Stimulated activated CD4-positive, alpha-beta T cell treated with anti-CD3 and anti-CD28 coated beads, Interleukin-15, amount 100 ng/mL, for 24 hours (primary cell): ENCODE results near the gene RGS7BP.
"Not testable (repeated sequence)": the region's sequence is repeated elsewhere in the genome, so short reads cannot be mapped to it uniquely, and the experiment has no call there.

Source experiments
- DNase-seq: peaks from one replicate; pipeline ENCODE4 v3.0.0-alpha.2; 2020

Gene RGS7BP

GRCh38 chr5:64505769-64506566, at the start of gene RGS7BP:
RGS7BP (plus strand) TSS chr5:64506015; CDS start chr5:64506625, 610 bp downstream.
- DNase-seq = peak; percentile 8

- no peak for DNase-seq
Measured at GRCh38 chr5:64457846-64458245, 48.0 kb upstream of the RGS7BP start.

DNA sequence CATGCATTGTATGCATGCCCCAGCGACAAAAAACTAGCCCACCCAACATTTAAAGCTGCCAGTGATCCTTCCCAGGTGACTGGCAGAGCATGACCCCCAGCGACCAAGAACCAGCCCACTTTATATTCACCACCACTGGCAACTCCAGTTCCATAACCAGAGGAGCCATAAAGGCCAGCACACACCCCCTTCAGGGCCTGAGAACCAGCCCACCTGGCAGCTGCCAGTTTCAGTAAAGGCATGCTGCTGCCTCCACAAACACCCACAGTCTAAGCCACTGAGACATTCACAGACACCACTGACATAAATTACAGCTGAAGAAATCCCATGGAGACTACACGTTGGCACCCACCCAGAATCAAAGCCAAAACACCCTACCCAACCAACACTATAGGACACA, 46.9 kb upstream of the RGS7BP start:
- DNase-seq = no peak

GRCh38 chr5:64462391-64462790, 43.4 kb upstream of the RGS7BP start:
- DNase-seq = no peak

GRCh38 chr5:64486163-64486562, 19.7 kb upstream of the RGS7BP start:
- no peak for DNase-seq

DNA sequence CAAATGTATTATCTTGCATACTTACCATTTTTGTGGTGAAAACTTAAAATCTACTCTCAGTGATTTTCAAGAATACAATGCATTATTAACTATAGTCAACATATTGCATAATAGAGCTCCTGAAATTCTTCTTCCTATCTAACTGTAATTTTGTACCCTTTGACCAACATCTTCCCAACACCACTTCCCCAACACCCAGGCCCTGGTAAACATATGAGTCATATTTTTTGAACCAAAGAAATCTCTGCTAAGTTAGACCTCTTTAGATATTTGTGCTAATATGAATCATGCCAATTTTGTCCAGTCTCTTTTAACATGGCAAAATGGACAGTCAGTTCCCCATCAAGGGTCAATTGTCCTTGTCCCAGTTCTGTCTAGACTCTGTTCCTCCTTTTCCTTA, 18.5 kb upstream of the RGS7BP start:
- no peak for DNase-seq

DNA sequence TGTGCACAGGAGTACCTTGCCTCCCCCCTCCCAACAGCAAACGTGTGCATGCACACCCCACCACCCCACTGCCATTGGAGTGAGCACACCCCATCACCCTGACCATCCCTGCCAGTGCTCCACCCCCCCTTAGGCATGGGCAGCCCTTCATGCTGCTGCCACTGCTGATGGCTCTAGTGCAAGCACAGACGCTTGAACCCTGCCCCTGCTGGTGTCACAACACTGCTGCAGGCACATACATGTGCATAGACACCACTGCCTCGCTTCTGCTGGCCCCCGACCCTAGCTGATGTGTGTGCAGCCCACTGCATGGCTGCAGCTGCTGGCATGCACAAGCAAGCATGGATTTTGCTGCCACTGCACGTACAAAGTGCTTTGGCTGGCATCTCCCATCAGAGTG, 16.0 kb upstream of the RGS7BP start:
- DNase-seq = no peak

DNA sequence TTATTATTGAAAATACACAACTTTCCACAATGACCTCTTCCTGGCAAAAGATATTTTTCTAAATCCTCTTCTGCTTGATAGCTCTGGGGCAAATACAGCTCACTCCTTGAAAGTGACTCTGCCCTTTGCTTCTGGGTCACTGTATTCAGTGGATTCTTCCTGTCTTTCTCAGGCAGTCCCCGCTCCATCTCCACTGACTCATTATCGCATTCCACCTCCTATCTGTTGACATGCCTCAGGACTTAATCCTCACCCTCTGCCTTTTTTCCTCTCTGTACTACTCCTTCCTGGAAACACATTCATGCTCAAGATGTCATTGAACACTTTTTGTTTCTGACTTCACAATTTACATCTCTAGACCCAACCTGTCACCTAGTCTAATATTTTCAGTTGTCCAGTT, 8.4 kb upstream of the RGS7BP start:
- no peak for DNase-seq

- no peak for DNase-seq
Measured at GRCh38 chr5:64502196-64502595, 3.6 kb upstream of the RGS7BP start.

GRCh38 chr5:64506567-64507263, 900 bp downstream of the RGS7BP start:
- DNase-seq = no peak

GRCh38 chr5:64507264-64507605, 1.4 kb downstream of the RGS7BP start:
- DNase-seq = no peak

- DNase-seq = no peak
Measured at GRCh38 chr5:64509828-64510227, 4.0 kb downstream of the RGS7BP start.

GRCh38 chr5:64513492-64513891, 7.7 kb downstream of the RGS7BP start:
- DNase-seq = no peak

GRCh38 chr5:64514612-64515011, 8.8 kb downstream of the RGS7BP start:
- DNase-seq = no peak

DNA sequence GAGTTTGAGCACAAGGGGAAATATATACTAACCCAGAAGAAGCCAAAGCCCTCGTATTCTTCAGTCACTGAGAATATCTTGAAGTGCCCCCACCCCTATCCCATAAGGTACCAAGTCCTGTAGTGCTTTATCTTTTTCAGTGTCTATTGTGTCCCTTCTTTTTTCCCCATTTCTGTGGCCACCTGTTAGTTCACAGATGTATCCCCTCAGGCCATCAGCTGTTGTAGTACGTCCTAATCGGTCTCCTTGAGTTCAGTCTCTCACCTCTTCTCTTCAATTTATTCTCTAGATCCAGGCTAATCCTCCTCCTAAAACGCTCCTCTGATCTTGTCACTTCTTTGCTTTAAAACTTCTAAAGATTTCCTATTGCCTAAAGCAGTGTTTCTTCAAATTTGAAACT, 10.4 kb downstream of the RGS7BP start:
- DNase-seq = no peak

GRCh38 chr5:64518793-64519192, 13.0 kb downstream of the RGS7BP start:
- DNase-seq = no peak

- DNase-seq = no peak
Measured at GRCh38 chr5:64519263-64519662, 13.4 kb downstream of the RGS7BP start.

- no peak for DNase-seq
Measured at GRCh38 chr5:64526734-64527439, 21.1 kb downstream of the RGS7BP start.

DNA sequence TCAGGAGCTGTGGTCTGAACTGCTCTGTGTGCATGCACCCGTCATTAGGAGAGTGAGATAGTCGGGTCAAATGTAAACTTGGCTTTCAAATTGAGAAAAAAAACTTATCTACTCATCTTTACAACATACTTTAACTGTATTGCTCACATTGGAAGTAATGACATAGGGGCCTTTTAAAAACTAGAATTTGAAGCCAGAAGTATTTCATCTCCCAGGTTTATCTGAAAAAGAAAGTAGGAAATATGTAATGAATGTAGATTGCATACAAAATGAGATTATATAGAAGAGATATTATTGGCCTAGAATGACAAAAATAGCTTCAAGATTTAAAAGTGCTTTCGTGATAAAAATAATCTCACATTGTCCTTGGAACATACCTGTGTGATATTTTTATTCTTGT, 24.3 kb downstream of the RGS7BP start:
- DNase-seq = no peak

DNA sequence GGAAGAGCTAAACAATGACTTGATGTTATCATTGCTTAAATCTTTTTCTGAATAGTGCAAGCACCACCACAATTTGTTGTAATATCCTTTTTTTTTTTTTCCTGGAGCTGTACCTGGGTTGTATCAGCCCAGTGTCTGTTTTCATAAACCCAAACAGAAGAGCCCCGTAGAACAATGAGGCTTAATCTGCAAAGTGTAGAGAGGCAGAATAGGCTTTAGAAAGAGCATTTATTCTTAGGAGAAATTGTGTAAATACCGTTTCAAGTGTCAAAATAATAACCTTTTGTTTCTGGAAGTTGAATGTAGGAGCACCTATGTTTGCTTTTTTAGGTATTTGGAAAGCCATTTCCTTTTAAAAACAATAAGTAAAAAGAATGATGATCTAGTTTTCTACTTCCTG, 26.4 kb downstream of the RGS7BP start:
- no peak for DNase-seq

DNA sequence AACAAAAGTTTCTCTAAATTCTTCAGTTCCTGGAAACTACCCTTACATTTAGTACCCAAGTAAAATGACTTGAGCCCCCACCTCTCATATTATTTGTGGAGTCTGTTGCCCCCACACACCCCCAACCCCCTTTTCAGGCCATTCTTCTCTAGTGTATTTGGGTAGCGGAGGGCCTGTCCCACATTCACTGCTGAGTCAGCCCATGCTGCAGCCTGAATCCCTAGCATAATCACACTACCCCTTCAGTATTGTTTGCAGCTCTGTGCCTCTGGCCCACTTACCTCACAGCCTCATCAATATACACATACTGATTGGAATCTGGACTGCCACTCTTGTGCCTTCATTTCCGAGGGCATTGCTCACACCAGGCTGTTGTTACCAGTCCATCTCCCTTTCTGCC, 26.8 kb downstream of the RGS7BP start:
- no peak for DNase-seq

DNA sequence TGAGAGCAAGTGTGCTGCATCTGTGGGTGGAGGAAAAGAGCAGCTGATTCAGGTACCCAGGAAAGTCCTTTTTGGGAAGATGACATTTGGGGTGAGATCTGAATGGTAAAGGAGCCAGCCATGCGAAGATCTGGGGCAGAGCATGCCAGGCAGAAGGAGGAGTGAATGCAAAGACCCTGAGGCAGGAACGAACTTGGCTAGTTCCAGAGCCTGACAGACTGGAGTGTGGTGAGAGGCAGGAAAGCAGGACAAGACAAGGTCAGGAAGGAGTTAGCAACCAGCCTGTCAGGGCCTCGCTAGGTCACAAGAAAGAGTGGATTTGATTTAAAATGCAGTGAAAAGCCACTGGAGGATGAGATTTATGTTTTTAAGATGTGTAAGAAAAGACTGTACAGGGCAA, 28.2 kb downstream of the RGS7BP start:
- no peak for DNase-seq

DNA sequence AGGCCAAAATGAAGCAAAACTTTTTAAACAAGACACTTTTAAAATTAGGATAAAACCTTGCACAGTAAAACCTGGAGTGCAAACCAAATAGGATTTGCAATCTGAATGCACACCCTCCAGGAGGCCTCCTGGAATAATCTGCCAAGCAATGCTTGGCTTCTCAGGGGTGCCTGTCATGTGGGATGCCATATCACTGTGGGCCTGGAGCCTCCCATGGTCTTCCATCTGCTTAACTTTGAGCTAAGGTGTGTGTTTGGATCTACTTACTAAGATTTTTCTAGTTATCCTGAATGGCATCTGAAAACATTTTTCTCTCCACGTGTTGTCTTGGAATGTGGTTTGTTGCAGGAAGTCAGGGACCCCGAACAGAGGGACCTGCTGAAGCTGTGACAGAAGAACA, 52.1 kb downstream of the RGS7BP start:
- no peak for DNase-seq

GRCh38 chr5:64558641-64559040, 52.8 kb downstream of the RGS7BP start:
- not testable (repeated sequence) for DNase-seq
